HEK293T (cell line): ENCODE results near the gene RAB7B.

Source experiments
- BHLHE40 ChIP-seq: fragments of 450-650 bp; IDR thresholded peaks from 2 replicates; pipeline ENCODE4 v1.6.1; 2016; ENCODE audit warnings: mild to moderate bottlenecking, moderate library complexity, borderline replicate concordance
- CTBP1 ChIP-seq: fragments of 450-650 bp; IDR thresholded peaks from 2 replicates; pipeline ENCODE4 v1.6.1; 2016; ENCODE audit warnings: borderline replicate concordance
- FOXK2 ChIP-seq: fragments of 450-650 bp; IDR thresholded peaks from 2 replicates; pipeline ENCODE4 v1.6.1; 2016; ENCODE audit warnings: mild to moderate bottlenecking
- FOXM1 ChIP-seq: fragments of 450-650 bp; IDR thresholded peaks from 2 replicates; pipeline ENCODE4 v1.6.1; 2017; ENCODE audit warnings: mild to moderate bottlenecking, borderline replicate concordance
- HDGF ChIP-seq: fragments of 450-650 bp; IDR thresholded peaks from 2 replicates; pipeline ENCODE4 v1.6.1; 2017; ENCODE audit warnings: antibody characterized with exemption, borderline replicate concordance
- SP1 ChIP-seq: fragments of 450-650 bp; IDR thresholded peaks from 2 replicates; pipeline ENCODE4 v1.6.1; 2017

- TF ChIP-seq FOXK2 (no peak), FOXM1 (no peak), BHLHE40 (no peak), CTBP1 (no peak), SP1 (no peak), HDGF (no peak)
Observed at GRCh38 chr1:205977402-205978014, 25.7 kb downstream of the RAB7B start.
